Peyer's patch (tissue), 4 donors: ENCODE data around the gene POMP.

Experiments used
- CTCF ChIP-seq, 6 experiments: fragments of 450-650 bp in 4 of 6; fragments of 200-600 bp in 2 of 6; sonication (generic) in 1 of 6; IDR thresholded peaks; one replicate each; pipeline ENCODE4 v1.5.1; 2017 to 2019; ENCODE audit warnings: antibody characterized with exemption in 6 of 6, mild to moderate bottlenecking in 3 of 6, moderate library complexity in 1 of 6
- POLR2A ChIP-seq, 2 donors: fragments of 450-650 bp; IDR thresholded peaks; one replicate each; pipeline ENCODE4 v1.5.1; 2017; ENCODE audit warnings: antibody characterized with exemption in 2 of 2, mild to moderate bottlenecking in 2 of 2, moderate library complexity in 2 of 2

- TF ChIP-seq CTCF (IDR thresholded peaks at IDR 0.05) (no peak), POLR2A (IDR thresholded peaks at IDR 0.05) (no peak)
Observed at GRCh38 chr13:28620011-28620830, 38.7 kb upstream of the POMP start.
